Small intestine (tissue), 7 donors: ENCODE data around the gene PIGQ. TPM values are rescaled to one million over a fixed set of nuclear protein-coding genes. Genes with fewer than 3 reads are reported as not detected.

Source experiments
- DNase-seq, 2 donors: peaks; one replicate each; pipeline versions ENCODE4 v3.0.0 to v3.0.0-alpha.2; 2013
- FAIRE-seq: peaks from 2 replicates; lab custom pipeline; 2012; peaks lifted over from hg19 to GRCh38; lab: Jason Lieb, UNC
- H3K27ac ChIP-seq, 3 donors: one replicate each; pipeline ENCODE4 v1.5.1; 2013; ENCODE audit warnings: low read length in 2 of 3, mild to moderate bottlenecking in 2 of 3, control low read depth in 1 of 3, inconsistent platforms in 1 of 3, low read depth in 1 of 3, moderate library complexity in 1 of 3
- H3K27me3 ChIP-seq, 3 donors: one replicate each; pipeline ENCODE4 v1.6.1; 2013; ENCODE audit warnings: low read length in 3 of 3, inconsistent platforms in 1 of 3; ENCODE audit not compliant: control insufficient read depth in 3 of 3, insufficient read depth in 3 of 3
- H3K36me3 ChIP-seq, 3 donors: one replicate each; pipeline ENCODE4 v1.6.1; 2013; ENCODE audit warnings: low read length in 3 of 3, inconsistent platforms in 1 of 3, low read depth in 1 of 3, mild to moderate bottlenecking in 1 of 3, moderate library complexity in 1 of 3; ENCODE audit not compliant: control insufficient read depth in 3 of 3, insufficient read depth in 2 of 3
- H3K4me1 ChIP-seq, 3 donors: one replicate each; pipeline ENCODE4 v1.6.1; 2013; ENCODE audit warnings: low read length in 2 of 3, inconsistent platforms in 1 of 3, low read depth in 1 of 3, mild to moderate bottlenecking in 1 of 3, moderate library complexity in 1 of 3; ENCODE audit not compliant: control insufficient read depth in 3 of 3, insufficient read depth in 2 of 3
- H3K4me3 ChIP-seq, 3 donors: one replicate each; pipeline ENCODE4 v1.5.1; 2013; ENCODE audit warnings: low read length in 3 of 3, control low read depth in 1 of 3, inconsistent platforms in 1 of 3, low read depth in 1 of 3, mild to moderate bottlenecking in 1 of 3, moderate library complexity in 1 of 3
- H3K9me3 ChIP-seq, 2 donors: one replicate each; pipeline ENCODE4 v1.6.1; 2013; ENCODE audit warnings: low read depth in 1 of 2, low read length in 1 of 2; ENCODE audit not compliant: control insufficient read depth in 2 of 2, insufficient read depth in 1 of 2
- WGBS, 3 donors: extraction: QIAGEN DNeasy Blood & Tissue Kit; methylation state at CpG; one replicate each; pipeline ENCODE4 v1.1.7; 2013; 5-methylcytosine and 5-hydroxymethylcytosine counted together
- polyA plus RNA-seq, 4 donors: library from polyadenylated mRNA; stranded (reverse) in 3 of 4; unstranded in 1 of 4; fragments of 200-250 nt in 3 of 4; fragments of 120-200 nt in 1 of 4; gene quantifications; one replicate each; pipeline versions ENCODE4 v1.2.1 to v1.2.3, GENCODE V29; 2013
- donor health status: healthy with polysubstance abuse.
- donor health status: control.
- donor health status: control.
- donor health status: Bipolar disorder and iron deficiency.
- donor health status: healthy.

PIGQ gene
- polyA plus RNA-seq, 4 donors, result 21.3 to 43.5 (median 28.0) TPM

GRCh38 chr16:625977-626765, 56.4 kb downstream of the PIGQ start:
- Histone ChIP-seq H3K36me3 (peaks cover 0 to 75% (median 8%) of the 10 kb centered on the region in 3 donors), H3K27me3 (no peaks in the 10 kb centered on the region), H3K4me1 (peaks cover 0 to 19% (median 3%) of the 10 kb centered on the region in 3 donors), H3K4me3 (no peak overlapping the region), H3K27ac (no peak overlapping the region), H3K9me3 (no peaks in the 10 kb centered on the region)
- FAIRE-seq, result no peak
- WGBS, 3 donors, result 94% methylated on average over 28 to 35 of the region's 35 CpGs
- no peak for DNase-seq

DNA sequence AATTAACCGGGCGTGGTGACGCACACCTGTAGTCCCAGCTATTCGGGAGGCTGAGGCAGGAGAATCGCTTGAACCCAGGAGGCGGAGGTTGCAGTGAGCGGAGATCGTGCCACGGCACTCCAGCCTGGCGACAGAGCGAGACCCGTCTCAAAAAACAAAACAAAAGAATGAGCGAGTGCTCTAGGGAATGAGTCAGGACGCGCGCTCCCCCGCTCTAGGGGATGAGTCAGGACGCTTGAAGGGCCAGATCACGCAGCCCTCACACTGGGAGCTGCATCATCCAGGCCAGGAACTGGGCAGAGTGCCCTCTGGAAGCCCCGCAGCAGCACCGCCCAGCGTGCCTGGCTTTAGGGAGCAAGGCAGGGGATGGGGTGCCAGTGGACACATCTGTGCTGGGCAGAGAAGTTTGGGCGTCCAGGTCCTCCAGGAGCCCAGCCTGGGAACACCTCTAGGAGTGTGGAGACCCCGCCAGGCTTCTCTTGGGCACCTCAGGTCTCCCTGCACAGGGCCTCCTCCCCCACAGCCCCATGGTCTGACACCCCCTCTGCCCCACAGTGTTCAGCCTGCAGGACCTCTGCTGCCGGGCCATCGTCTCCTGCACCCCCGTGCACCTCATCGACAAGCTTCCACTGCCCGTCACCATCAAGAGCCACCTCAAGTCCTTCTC, 57.2 kb downstream of the PIGQ start:
- FAIRE-seq (no peak), DNase-seq (no peak)
- Histone ChIP-seq H3K27me3 (no peaks in the 10 kb centered on the region), H3K27ac (no peak overlapping the region), H3K9me3 (no peaks in the 10 kb centered on the region), H3K4me1 (peaks cover 0 to 21% (median 3%) of the 10 kb centered on the region in 3 donors), H3K4me3 (no peak overlapping the region), H3K36me3 (peaks cover 0 to 69% (median 8%) of the 10 kb centered on the region in 3 donors)
- 91 to 96% (median 94%) methylated on average over 29 of the region's 29 CpGs for WGBS, 3 donors

- Histone ChIP-seq H3K36me3 (peaks cover 0 to 69% (median 8%) of the 10 kb centered on the region in 3 donors), H3K9me3 (no peaks in the 10 kb centered on the region), H3K27me3 (no peaks in the 10 kb centered on the region), H3K4me1 (peaks cover 0 to 21% (median 3%) of the 10 kb centered on the region in 3 donors), H3K4me3 (no peak overlapping the region), H3K27ac (no peak overlapping the region)
- WGBS, 3 donors, result 81 to 89% (median 88%) methylated on average over 50 of the region's 50 CpGs
- no peak for FAIRE-seq
- no peak for DNase-seq
Observed at GRCh38 chr16:627454-628239, 57.9 kb downstream of the PIGQ start.

- Histone ChIP-seq H3K36me3 (peaks cover 0 to 69% (median 5%) of the 10 kb centered on the region in 3 donors), H3K4me3 (no peak overlapping the region), H3K9me3 (no peaks in the 10 kb centered on the region), H3K4me1 (peaks cover 0 to 21% (median 3%) of the 10 kb centered on the region in 3 donors), H3K27ac (no peak overlapping the region), H3K27me3 (no peaks in the 10 kb centered on the region)
- FAIRE-seq (no peak), DNase-seq (no peak)
- WGBS, 3 donors, result 88 to 94% (median 93%) methylated on average over 32 to 33 of the region's 33 CpGs
Observed at GRCh38 chr16:628321-629061, 58.7 kb downstream of the PIGQ start.

- Histone ChIP-seq H3K4me1 (peaks cover 0 to 21% (median 3%) of the 10 kb centered on the region in 3 donors), H3K9me3 (no peaks in the 10 kb centered on the region), H3K27me3 (no peaks in the 10 kb centered on the region), H3K27ac (no peak overlapping the region), H3K4me3 (no peak overlapping the region), H3K36me3 (peaks cover 0 to 68% (median 5%) of the 10 kb centered on the region in 3 donors)
- 74 to 84% (median 78%) methylated on average over 29 of the region's 29 CpGs for WGBS, 3 donors
- FAIRE-seq (no peak), DNase-seq (peak in 1 of 2 donors; percentile 23)
Observed at GRCh38 chr16:629185-629832, 59.5 kb downstream of the PIGQ start.

GRCh38 chr16:629833-630248, 60.1 kb downstream of the PIGQ start:
- Histone ChIP-seq H3K4me3 (no peak overlapping the region), H3K9me3 (no peaks in the 10 kb centered on the region), H3K4me1 (peaks cover 0 to 22% (median 3%) of the 10 kb centered on the region in 3 donors), H3K27ac (no peak overlapping the region), H3K36me3 (peaks cover 0 to 70% (median 5%) of the 10 kb centered on the region in 3 donors), H3K27me3 (no peaks in the 10 kb centered on the region)
- FAIRE-seq (no peak), DNase-seq (no peak)
- 41 to 47% (median 46%) methylated on average over 11 of the region's 11 CpGs for WGBS, 3 donors

DNA sequence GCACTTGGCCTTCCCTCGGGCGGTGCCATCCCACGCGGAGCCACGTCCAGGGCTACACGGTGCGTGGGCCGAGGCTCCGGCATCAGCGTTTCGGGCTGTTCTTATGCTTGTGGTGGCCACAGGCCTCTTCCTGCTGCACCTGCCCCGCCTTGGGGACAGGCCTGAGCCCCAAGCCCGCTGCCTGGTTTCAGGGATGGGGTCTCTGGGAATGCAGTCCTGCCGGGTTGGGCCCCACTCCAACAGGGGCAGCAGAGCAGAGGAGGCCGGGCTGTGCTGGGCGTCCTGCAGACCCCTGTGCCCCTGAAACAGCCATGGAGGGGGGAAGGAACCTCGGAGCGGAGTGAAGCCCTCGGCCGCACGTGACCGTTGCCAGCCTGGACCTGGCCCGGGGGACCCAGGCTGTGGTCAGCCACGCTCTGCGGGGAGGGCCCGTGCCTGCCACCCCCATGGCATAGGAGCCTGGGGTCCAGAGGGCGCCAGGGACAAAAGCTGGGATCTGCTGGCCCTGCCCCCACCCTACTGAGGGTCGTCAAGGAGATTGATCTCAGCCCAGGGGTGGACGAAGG, 60.6 kb downstream of the PIGQ start:
- peak in 1 of 2 donors; percentile 20 for DNase-seq
- no peak for FAIRE-seq
- no peak overlapping the region for H3K4me3 ChIP-seq
- no peak overlapping the region for H3K27ac ChIP-seq
- peaks cover 0 to 27% (median 3%) of the 10 kb centered on the region in 3 donors for H3K4me1 ChIP-seq
- no peaks in the 10 kb centered on the region for H3K9me3 ChIP-seq
- WGBS, 3 donors, result 44 to 58% (median 46%) methylated on average over 24 to 29 of the region's 29 CpGs
- H3K27me3 ChIP-seq, result no peaks in the 10 kb centered on the region
- H3K36me3 ChIP-seq, result peaks cover 0 to 66% (median 5%) of the 10 kb centered on the region in 3 donors
